WTC11 (cell line): ENCODE results near the gene FBRS. TPM values are rescaled to one million over a fixed set of nuclear protein-coding genes. Genes with fewer than 3 reads are reported as not detected.

Source experiments
- ATAC-seq: fragments of 200-7000 bp; cut with Tn5 transposase; 2 replicates; pipeline ENCODE4 v1.10.0; 2021; ENCODE audit warnings: mild to moderate bottlenecking, moderate library complexity
- CTCF ChIA-PET: fragments of 300-600 bp; sonication (Branson Sonifier 250); formaldehyde crosslinking; loops from one replicate; lab custom pipeline; 2021; ENCODE audit warnings: antibody characterized with exemption; lab: Charles Lee
- POLR2A ChIA-PET: fragments of 350-600 bp; sonication (Branson Sonifier 250); formaldehyde crosslinking; loops from one replicate; lab custom pipeline; 2021; ENCODE audit warnings: antibody characterized with exemption; lab: Charles Lee
- DNase-seq: peaks from one replicate; pipeline ENCODE4 v3.0.0; 2021; ENCODE audit warnings: low spot score
- H3K27ac Mint-ChIP-seq: 2 replicates; pipeline ENCODE4 v1.8.0; 2021; ENCODE audit warnings: mixed read lengths
- H3K27me3 Mint-ChIP-seq: 2 replicates; pipeline ENCODE4 v1.8.0; 2021; ENCODE audit warnings: low read depth, mild to moderate bottlenecking, moderate library complexity, mixed read lengths
- H3K36me3 Mint-ChIP-seq: 2 replicates; pipeline ENCODE4 v1.8.0; 2021; ENCODE audit warnings: mixed read lengths
- H3K4me1 Mint-ChIP-seq: 2 replicates; pipeline ENCODE4 v1.8.0; 2022; ENCODE audit warnings: mixed read lengths
- H3K4me3 Mint-ChIP-seq: 2 replicates; pipeline ENCODE4 v1.8.0; 2021; ENCODE audit warnings: mild to moderate bottlenecking, moderate library complexity, mixed read lengths
- H3K9me3 Mint-ChIP-seq: 2 replicates; pipeline ENCODE4 v1.8.0; 2021; ENCODE audit warnings: mixed read lengths
- ESRRA ChIP-seq: sonication (generic); formaldehyde crosslinking; IDR thresholded peaks from 2 replicates; pipeline ENCODE4 v1.8.1; 2022; ENCODE audit warnings: mild to moderate bottlenecking, missing genetic modification reagents, borderline replicate concordance
- GABPB1 ChIP-seq: sonication (generic); formaldehyde crosslinking; IDR thresholded peaks from 2 replicates; pipeline ENCODE4 v1.8.1; 2023; ENCODE audit warnings: mild to moderate bottlenecking, missing genetic modification reagents
- KAT7 ChIP-seq: sonication (generic); formaldehyde crosslinking; IDR thresholded peaks from 2 replicates; pipeline ENCODE4 v1.8.1; 2023; ENCODE audit warnings: missing genetic modification reagents, mild to moderate bottlenecking, borderline replicate concordance
- MXD4 ChIP-seq: fragments of 250-450 bp; sonication (Bioruptor Pico); IDR thresholded peaks from 2 replicates; pipeline ENCODE4 v1.8.0; 2021; ENCODE audit warnings: mild to moderate bottlenecking, moderate library complexity, borderline replicate concordance
- SMAD4 ChIP-seq: sonication (generic); formaldehyde crosslinking; IDR thresholded peaks from 2 replicates; pipeline ENCODE4 v1.8.0; 2022; ENCODE audit warnings: mild to moderate bottlenecking, missing genetic modification reagents
- TEAD1 ChIP-seq: sonication (generic); formaldehyde crosslinking; IDR thresholded peaks from 2 replicates; pipeline ENCODE4 v1.8.0; 2022; ENCODE audit warnings: mild to moderate bottlenecking, missing genetic modification reagents
- ZNF232 ChIP-seq: sonication (generic); formaldehyde crosslinking; IDR thresholded peaks from 2 replicates; pipeline ENCODE4 v1.8.0; 2022; ENCODE audit warnings: mild to moderate bottlenecking, missing genetic modification reagents
- ZNF396 ChIP-seq: fragments of 250-450 bp; sonication (Bioruptor Pico); IDR thresholded peaks from 2 replicates; pipeline ENCODE4 v1.8.0; 2021; ENCODE audit warnings: mild to moderate bottlenecking, moderate library complexity, borderline replicate concordance
- ZNF416 ChIP-seq: fragments of 250-450 bp; sonication (Bioruptor Pico); IDR thresholded peaks from 2 replicates; pipeline ENCODE4 v1.9.0; 2021; ENCODE audit warnings: mild to moderate bottlenecking, inconsistent platforms
- total RNA-seq: library from RNA; stranded (reverse); gene quantifications from 3 replicates; pipeline ENCODE4 v1.2.3, GENCODE V29; 2021
- TF ChIP-seq, protein P1 (sequence below): sonication (generic); formaldehyde crosslinking; IDR thresholded peaks from 2 replicates; pipeline ENCODE4 v1.8.0; 2023; ENCODE audit warnings: mild to moderate bottlenecking, missing genetic modification reagents
- TF ChIP-seq, protein P2 (sequence below): sonication (generic); formaldehyde crosslinking; IDR thresholded peaks from 2 replicates; pipeline ENCODE4 v1.8.0; 2022; ENCODE audit warnings: mild to moderate bottlenecking, missing genetic modification reagents
- TF ChIP-seq, protein P3 (sequence below): sonication (generic); formaldehyde crosslinking; IDR thresholded peaks from 2 replicates; pipeline ENCODE4 v1.8.1; 2022; ENCODE audit warnings: low read depth, mild to moderate bottlenecking, moderate library complexity, missing genetic modification reagents, borderline replicate concordance
- TF ChIP-seq, protein P4 (sequence below): sonication (generic); formaldehyde crosslinking; IDR thresholded peaks from 2 replicates; pipeline ENCODE4 v1.8.1; 2023; ENCODE audit warnings: mild to moderate bottlenecking, missing genetic modification reagents, borderline replicate concordance
- TF ChIP-seq, protein P5 (sequence below): fragments of 250-450 bp; sonication (Bioruptor Pico); IDR thresholded peaks from 2 replicates; pipeline ENCODE4 v1.9.0; 2021; ENCODE audit warnings: moderate library complexity, mild to moderate bottlenecking, inconsistent platforms, borderline replicate concordance
- TF ChIP-seq, protein P6 (sequence below): sonication (generic); formaldehyde crosslinking; conservative IDR thresholded peaks from 2 replicates; pipeline ENCODE4 v1.8.1; 2022; ENCODE audit warnings: mild to moderate bottlenecking, missing genetic modification reagents
- TF ChIP-seq, protein P7 (sequence below): sonication (generic); formaldehyde crosslinking; IDR thresholded peaks from 2 replicates; pipeline ENCODE4 v1.8.1; 2023; ENCODE audit warnings: mild to moderate bottlenecking, missing genetic modification reagents
- TF ChIP-seq, protein P8 (sequence below): sonication (generic); formaldehyde crosslinking; IDR thresholded peaks from 2 replicates; pipeline ENCODE4 v1.8.1; 2023; ENCODE audit warnings: mild to moderate bottlenecking, missing genetic modification reagents, moderate library complexity
- TF ChIP-seq, protein P9 (sequence below): sonication (generic); formaldehyde crosslinking; conservative IDR thresholded peaks from 2 replicates; pipeline ENCODE4 v1.8.1; 2023; ENCODE audit warnings: mild to moderate bottlenecking, low read depth, missing genetic modification reagents, moderate library complexity

The FBRS gene
- total RNA-seq, 1 experiment from 2014 or later: 23.2 TPM

DNA sequence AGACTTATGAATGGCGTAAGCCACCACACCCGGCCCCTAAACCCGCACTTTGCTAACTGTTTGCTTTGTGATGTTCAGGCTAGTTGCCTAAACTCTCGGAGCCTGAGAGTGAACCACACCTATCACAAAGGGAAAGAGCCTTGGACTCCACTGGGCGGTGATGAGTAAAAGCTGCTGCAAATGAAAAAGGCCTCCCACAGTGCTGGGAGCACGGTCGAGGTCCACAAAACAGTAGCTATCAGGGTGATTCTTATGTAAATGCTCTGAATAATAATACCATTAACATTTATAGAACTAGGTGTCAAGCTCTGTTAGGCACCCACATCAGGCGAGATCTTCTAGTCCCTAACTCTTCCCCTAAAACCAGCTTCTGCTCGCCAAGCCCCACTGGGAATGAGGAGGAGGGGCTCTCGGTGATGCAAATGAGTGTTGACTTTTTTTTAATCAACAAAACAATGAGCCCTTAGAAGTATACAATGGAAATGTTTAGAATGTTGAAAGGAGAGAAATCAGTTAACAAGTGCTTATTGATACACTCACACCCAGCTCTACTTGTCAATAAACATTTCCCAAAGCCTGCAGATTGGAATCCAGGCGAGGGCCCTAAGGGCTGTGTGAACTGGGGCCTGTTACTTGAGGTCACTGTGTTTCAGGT, 19.8 kb downstream of the FBRS start (continued):
- TF ChIP-seq GABPB1 (CRISPR knock-in tag) (0 out of 2 replicates have a peak, but pooled peaks have one; percentile 17), KAT7 (CRISPR knock-in tag) (no peak), SMAD4 (CRISPR knock-in tag) (0 out of 2 replicates have a peak, but pooled peaks have one; percentile 62), ZNF396 (CRISPR knock-in tag) (no peak), ESRRA (CRISPR knock-in tag) (no peak), MXD4 (CRISPR knock-in tag) (no peak)
- TF ChIP-seq, protein P1, sequence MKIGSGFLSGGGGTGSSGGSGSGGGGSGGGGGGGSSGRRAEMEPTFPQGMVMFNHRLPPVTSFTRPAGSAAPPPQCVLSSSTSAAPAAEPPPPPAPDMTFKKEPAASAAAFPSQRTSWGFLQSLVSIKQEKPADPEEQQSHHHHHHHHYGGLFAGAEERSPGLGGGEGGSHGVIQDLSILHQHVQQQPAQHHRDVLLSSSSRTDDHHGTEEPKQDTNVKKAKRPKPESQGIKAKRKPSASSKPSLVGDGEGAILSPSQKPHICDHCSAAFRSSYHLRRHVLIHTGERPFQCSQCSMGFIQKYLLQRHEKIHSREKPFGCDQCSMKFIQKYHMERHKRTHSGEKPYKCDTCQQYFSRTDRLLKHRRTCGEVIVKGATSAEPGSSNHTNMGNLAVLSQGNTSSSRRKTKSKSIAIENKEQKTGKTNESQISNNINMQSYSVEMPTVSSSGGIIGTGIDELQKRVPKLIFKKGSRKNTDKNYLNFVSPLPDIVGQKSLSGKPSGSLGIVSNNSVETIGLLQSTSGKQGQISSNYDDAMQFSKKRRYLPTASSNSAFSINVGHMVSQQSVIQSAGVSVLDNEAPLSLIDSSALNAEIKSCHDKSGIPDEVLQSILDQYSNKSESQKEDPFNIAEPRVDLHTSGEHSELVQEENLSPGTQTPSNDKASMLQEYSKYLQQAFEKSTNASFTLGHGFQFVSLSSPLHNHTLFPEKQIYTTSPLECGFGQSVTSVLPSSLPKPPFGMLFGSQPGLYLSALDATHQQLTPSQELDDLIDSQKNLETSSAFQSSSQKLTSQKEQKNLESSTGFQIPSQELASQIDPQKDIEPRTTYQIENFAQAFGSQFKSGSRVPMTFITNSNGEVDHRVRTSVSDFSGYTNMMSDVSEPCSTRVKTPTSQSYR: peak; percentile 75; the same call in 1 of the 2 replicates
- TF ChIP-seq, protein P2, sequence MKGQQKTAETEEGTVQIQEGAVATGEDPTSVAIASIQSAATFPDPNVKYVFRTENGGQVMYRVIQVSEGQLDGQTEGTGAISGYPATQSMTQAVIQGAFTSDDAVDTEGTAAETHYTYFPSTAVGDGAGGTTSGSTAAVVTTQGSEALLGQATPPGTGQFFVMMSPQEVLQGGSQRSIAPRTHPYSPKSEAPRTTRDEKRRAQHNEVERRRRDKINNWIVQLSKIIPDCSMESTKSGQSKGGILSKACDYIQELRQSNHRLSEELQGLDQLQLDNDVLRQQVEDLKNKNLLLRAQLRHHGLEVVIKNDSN (CRISPR knock-in tag): peak; percentile 54; the same call in 1 of the 2 replicates
- TF ChIP-seq, protein P3, sequence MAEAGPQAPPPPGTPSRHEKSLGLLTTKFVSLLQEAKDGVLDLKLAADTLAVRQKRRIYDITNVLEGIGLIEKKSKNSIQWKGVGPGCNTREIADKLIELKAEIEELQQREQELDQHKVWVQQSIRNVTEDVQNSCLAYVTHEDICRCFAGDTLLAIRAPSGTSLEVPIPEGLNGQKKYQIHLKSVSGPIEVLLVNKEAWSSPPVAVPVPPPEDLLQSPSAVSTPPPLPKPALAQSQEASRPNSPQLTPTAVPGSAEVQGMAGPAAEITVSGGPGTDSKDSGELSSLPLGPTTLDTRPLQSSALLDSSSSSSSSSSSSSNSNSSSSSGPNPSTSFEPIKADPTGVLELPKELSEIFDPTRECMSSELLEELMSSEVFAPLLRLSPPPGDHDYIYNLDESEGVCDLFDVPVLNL (CRISPR knock-in tag): no peak

DNA sequence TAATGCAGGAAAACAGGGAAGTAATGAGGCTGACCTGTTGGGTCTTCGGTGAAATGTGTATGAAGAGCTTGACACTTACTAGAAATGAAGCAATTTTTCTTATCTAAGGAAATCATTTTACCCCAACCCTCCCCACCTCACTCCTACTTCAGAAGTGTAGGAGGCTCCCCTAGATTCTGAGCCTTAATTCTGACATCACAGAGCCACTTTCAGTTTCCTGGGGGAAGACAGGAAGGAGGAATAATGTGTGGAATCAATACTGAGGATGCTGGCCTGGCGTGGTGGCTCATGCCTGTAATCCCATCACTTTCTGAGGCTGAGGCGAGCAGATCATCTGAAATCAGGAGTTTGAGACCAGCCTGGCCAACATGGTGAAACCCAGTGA, 20.3 kb downstream of the FBRS start:
- H3K36me3 Mint-ChIP-seq: no peaks in the 10 kb centered on the region
- ChIA-PET POLR2A (interaction anchor here (0.9 to 1.4 kb wide), 9 partner anchors 14 to 83 kb away, joined by 3 to 6 read pairs (median 3); partner anchors contain the start of genes CFAP119, FBRS, PHKG2 and PRR14), CTCF (interaction anchor here (0.5 to 2.1 kb wide), 15 partner anchors 12 to 586 kb away, joined by 3 to 40 read pairs (median 3); partner anchors contain the start of genes DCTPP1, FBRS, PHKG2 and PRR14)
- H3K27ac Mint-ChIP-seq: no peak overlapping the region
- H3K27me3 Mint-ChIP-seq: peaks cover 99% of the 10 kb centered on the region
- no peaks in the 10 kb centered on the region for H3K9me3 Mint-ChIP-seq
- H3K4me1 Mint-ChIP-seq: peaks cover 5% of the 10 kb centered on the region; the same call in 1 of the 2 replicates
- no peak overlapping the region for H3K4me3 Mint-ChIP-seq
- no peak for DNase-seq
- ATAC-seq: no peak
- no peak for TF ChIP-seq ZNF416 (CRISPR knock-in tag)
- TF ChIP-seq, protein P4, sequence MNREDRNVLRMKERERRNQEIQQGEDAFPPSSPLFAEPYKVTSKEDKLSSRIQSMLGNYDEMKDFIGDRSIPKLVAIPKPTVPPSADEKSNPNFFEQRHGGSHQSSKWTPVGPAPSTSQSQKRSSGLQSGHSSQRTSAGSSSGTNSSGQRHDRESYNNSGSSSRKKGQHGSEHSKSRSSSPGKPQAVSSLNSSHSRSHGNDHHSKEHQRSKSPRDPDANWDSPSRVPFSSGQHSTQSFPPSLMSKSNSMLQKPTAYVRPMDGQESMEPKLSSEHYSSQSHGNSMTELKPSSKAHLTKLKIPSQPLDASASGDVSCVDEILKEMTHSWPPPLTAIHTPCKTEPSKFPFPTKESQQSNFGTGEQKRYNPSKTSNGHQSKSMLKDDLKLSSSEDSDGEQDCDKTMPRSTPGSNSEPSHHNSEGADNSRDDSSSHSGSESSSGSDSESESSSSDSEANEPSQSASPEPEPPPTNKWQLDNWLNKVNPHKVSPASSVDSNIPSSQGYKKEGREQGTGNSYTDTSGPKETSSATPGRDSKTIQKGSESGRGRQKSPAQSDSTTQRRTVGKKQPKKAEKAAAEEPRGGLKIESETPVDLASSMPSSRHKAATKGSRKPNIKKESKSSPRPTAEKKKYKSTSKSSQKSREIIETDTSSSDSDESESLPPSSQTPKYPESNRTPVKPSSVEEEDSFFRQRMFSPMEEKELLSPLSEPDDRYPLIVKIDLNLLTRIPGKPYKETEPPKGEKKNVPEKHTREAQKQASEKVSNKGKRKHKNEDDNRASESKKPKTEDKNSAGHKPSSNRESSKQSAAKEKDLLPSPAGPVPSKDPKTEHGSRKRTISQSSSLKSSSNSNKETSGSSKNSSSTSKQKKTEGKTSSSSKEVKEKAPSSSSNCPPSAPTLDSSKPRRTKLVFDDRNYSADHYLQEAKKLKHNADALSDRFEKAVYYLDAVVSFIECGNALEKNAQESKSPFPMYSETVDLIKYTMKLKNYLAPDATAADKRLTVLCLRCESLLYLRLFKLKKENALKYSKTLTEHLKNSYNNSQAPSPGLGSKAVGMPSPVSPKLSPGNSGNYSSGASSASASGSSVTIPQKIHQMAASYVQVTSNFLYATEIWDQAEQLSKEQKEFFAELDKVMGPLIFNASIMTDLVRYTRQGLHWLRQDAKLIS (CRISPR knock-in tag): no peak
- TF ChIP-seq ZNF232 (CRISPR knock-in tag): no peak
- no peak for TF ChIP-seq ZNF396 (CRISPR knock-in tag)
- no peak for TF ChIP-seq ESRRA (CRISPR knock-in tag)
- TF ChIP-seq, protein P5, sequence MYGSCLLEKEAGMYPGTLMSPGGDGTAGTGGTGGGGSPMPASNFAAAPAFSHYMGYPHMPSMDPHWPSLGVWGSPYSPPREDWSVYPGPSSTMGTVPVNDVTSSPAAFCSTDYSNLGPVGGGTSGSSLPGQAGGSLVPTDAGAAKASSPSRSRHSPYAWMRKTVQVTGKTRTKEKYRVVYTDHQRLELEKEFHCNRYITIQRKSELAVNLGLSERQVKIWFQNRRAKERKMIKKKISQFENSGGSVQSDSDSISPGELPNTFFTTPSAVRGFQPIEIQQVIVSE (CRISPR knock-in tag): no peak
- TF ChIP-seq, protein P6, sequence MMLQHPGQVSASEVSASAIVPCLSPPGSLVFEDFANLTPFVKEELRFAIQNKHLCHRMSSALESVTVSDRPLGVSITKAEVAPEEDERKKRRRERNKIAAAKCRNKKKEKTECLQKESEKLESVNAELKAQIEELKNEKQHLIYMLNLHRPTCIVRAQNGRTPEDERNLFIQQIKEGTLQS (CRISPR knock-in tag): no peak
- no peak for TF ChIP-seq TEAD1
- TF ChIP-seq, protein P7, sequence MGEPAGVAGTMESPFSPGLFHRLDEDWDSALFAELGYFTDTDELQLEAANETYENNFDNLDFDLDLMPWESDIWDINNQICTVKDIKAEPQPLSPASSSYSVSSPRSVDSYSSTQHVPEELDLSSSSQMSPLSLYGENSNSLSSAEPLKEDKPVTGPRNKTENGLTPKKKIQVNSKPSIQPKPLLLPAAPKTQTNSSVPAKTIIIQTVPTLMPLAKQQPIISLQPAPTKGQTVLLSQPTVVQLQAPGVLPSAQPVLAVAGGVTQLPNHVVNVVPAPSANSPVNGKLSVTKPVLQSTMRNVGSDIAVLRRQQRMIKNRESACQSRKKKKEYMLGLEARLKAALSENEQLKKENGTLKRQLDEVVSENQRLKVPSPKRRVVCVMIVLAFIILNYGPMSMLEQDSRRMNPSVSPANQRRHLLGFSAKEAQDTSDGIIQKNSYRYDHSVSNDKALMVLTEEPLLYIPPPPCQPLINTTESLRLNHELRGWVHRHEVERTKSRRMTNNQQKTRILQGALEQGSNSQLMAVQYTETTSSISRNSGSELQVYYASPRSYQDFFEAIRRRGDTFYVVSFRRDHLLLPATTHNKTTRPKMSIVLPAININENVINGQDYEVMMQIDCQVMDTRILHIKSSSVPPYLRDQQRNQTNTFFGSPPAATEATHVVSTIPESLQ: no peak
- TF ChIP-seq, protein P8, sequence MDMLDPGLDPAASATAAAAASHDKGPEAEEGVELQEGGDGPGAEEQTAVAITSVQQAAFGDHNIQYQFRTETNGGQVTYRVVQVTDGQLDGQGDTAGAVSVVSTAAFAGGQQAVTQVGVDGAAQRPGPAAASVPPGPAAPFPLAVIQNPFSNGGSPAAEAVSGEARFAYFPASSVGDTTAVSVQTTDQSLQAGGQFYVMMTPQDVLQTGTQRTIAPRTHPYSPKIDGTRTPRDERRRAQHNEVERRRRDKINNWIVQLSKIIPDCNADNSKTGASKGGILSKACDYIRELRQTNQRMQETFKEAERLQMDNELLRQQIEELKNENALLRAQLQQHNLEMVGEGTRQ: no peak
- TF ChIP-seq, protein P9, sequence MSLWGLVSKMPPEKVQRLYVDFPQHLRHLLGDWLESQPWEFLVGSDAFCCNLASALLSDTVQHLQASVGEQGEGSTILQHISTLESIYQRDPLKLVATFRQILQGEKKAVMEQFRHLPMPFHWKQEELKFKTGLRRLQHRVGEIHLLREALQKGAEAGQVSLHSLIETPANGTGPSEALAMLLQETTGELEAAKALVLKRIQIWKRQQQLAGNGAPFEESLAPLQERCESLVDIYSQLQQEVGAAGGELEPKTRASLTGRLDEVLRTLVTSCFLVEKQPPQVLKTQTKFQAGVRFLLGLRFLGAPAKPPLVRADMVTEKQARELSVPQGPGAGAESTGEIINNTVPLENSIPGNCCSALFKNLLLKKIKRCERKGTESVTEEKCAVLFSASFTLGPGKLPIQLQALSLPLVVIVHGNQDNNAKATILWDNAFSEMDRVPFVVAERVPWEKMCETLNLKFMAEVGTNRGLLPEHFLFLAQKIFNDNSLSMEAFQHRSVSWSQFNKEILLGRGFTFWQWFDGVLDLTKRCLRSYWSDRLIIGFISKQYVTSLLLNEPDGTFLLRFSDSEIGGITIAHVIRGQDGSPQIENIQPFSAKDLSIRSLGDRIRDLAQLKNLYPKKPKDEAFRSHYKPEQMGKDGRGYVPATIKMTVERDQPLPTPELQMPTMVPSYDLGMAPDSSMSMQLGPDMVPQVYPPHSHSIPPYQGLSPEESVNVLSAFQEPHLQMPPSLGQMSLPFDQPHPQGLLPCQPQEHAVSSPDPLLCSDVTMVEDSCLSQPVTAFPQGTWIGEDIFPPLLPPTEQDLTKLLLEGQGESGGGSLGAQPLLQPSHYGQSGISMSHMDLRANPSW (CRISPR knock-in tag): no peak
